Colon (tissue), 2 donors: ENCODE results near the gene KRT33B.

Source experiments
- FAIRE-seq: peaks from 2 replicates; lab custom pipeline; 2012; peaks lifted over from hg19 to GRCh38; lab: Jason Lieb, UNC
- donor health status: control.
- donor health status: control.

KRT33B gene

DNA sequence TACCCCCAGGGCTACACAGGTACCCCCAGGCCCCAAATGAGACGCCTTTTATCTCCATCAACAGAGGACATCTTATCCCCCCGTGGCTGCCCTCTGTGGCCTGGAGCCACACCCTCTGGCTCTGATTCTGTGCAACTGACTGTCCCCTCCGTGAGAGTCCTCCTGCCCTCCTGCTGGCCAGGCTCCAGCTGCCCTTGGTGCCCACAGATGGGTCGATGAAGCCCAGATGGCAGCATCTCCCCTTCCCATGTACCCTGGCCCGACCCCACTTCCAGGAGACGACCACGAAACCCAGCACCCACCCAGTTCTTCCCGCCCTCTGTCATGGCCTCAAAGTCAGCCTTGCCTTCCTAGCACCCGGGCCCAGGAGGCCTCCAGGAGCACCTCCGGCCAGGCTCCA lies 44.5 kb downstream of the KRT33B start:
- no peak for FAIRE-seq

DNA sequence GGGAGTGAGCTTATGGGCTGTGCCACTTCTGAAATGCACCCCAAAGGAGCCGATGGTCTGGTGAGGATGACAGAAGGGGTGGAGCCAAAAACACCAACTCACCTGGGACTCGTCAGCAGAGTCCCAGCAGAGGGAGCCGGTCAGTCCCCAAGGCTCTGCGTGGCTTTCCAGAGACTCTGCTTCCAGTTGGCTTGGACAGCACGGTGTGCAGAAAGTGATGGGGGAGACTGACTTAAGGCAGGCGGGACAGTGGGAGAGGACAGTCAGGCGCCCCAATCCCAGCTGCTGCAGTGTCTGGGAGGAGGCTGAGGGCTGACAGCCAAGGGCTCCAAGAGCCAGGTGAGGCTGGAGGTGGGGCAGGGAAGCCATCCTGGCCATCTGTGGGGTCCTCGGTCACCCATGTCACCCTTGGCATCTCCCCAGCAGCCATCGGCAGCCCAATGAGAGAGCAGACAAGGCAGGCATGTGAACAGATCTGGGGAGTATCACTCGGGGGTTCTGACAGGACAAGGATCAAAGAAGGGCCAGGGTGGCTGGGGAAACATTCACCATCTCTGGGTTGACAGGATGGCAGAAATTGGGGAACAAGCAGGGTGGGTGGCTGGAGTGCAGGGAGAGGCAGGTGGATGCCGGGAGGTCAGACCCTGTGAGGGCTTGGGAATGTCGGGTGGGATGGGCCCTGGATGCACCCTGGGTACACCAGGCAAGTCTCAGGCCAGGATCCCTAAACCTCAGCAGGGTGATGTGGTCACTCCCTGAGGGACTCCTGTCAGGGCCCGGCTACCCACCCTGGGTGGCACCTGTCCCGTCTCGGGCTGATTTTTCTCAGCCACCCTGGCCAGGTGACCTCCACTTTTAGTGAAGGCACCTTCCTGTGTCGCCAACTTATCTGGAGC lies 45.2 kb downstream of the KRT33B start:
- no peak for FAIRE-seq

GRCh38 chr17:41322903-41323895 lies 46.4 kb downstream of the KRT33B start:
- no peak for FAIRE-seq

DNA sequence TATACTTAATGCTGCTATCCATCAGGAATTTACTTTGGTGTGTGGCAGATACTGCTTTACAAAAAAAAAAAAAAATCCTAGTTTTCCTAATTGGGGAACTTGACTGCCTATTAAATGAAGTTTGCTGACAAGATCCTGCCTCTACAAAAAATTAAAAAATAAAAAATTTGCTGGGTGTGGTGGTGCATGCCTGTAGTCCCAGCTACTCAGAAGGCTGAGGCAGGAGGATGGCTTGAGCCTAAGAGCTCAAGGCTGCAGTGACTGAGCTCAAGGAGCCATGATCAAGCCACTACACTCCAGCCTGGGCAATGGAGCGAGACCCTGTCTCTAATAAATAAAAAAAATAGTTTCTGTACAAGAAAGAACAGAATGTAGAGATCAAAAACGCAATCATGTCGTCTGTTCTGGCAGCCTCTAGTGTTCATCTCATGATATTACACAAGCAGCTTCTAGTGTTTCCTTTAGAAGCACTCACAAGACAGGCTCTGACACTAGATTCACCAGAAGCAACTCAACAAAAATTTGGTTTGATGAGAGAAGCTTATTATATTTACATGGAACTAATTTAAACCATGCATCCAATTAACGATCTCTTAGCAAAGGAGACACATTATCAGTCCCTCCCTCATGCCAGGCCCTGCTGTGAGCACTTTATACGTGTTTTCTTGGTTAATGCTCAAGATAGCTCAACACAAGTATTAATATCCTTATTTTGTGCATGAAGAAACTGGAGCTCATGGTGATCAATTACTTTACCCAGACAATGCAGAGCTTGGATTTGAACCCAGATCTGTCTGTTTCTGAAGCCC lies 47.3 kb downstream of the KRT33B start:
- FAIRE-seq, result no peak

- no peak for FAIRE-seq
These were observed 51.4 kb downstream of the KRT33B start for GRCh38 chr17:41318231-41318630.

- no peak for FAIRE-seq
These were observed 53.7 kb downstream of the KRT33B start for GRCh38 chr17:41315814-41316445.

DNA sequence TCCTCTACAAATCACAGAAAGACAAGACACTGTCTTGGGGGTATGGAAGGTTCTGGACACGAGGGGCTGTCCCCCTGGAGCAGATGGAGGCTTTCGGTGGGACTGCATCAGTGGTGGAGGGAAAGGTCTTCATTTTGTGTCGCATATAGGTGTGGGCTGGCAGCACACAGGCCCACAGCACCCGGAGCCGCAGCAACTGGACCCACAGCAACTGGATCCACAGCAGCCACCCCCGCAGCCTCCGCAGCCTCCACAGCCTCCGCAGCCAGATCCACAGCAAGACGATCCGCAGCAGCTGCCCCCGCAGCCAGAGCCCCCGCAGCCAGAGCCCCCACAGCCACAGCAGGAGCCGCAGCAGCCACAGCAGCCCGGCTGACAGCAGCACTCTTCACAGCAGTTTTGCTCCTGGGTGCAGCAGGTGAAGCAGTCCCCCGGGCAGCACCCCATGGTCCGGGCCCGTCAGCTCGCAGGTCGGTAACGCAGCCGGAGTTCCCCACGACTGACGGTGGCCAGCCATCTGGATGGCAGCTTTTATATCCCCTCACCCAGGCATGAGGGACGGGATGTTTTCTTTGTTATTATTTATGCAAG lies 54.3 kb downstream of the KRT33B start, which contains the start of gene KRTAP17-1:
TSS of gene KRTAP17-1 (minus strand) at position 507 of the 591 bp plus-strand sequence. CDS start at position 447, 60 bp downstream.
- FAIRE-seq, result no peak
